Right lobe of liver (tissue), 4 donors: ENCODE results near the gene ZNF326.

Source experiments
- POLR2A ChIP-seq: fragments of 450-650 bp; IDR thresholded peaks from one replicate; pipeline ENCODE4 v1.6.1; 2017; ENCODE audit warnings: antibody characterized with exemption, mild to moderate bottlenecking
- TF ChIP-seq, protein P1 (sequence below), 4 donors: fragments of 200-600 bp in 3 of 4; fragments of 450-650 bp in 1 of 4; IDR thresholded peaks; one replicate each; pipeline versions ENCODE4 v1.5.1 to v1.8.0; 2016 to 2022; ENCODE audit warnings: antibody characterized with exemption in 4 of 4, mild to moderate bottlenecking in 2 of 4
- donor health status: DM: no; HTN: no; CAD: no.
- donor health status: DM: no; HTN: no; CAD: no.
- donor health status: DM: no; HTN: yes; CAD: no.

DNA sequence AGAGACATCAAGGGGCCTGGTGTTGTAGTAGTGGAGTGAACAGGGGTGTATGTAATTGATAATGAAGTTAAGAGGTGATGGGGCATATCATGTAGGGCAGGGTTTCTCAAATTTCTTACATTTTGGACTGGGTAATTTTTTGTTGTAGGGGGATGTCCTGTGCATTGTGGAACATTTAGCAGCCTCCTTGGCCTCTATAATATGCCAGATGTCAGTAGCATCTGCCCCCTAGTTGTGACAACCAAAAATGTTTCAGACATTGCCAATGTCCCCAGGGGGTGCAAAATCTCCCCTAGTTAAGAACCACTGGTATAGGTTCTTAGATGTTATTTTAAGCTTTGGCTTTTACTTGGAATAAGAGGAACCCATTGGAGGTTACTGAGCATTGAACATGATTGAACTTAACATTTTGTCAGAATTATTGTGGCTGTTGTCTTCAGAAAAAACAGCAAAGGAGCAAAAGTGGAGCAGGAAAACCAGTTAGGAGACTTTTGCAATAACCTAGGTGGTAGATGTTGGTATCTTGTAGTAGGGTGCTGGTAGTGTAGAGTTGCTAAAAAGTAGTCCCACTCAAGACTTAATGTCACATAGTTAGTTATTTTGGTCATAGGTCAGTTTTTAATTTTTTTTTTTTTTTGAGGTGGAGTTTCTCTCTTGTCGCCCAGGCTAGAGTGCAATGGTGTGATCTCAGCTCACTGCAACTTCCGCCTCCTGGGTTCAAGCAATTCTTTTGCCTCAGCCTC lies 6.2 kb downstream of the ZNF326 start:
- TF ChIP-seq, protein P1, sequence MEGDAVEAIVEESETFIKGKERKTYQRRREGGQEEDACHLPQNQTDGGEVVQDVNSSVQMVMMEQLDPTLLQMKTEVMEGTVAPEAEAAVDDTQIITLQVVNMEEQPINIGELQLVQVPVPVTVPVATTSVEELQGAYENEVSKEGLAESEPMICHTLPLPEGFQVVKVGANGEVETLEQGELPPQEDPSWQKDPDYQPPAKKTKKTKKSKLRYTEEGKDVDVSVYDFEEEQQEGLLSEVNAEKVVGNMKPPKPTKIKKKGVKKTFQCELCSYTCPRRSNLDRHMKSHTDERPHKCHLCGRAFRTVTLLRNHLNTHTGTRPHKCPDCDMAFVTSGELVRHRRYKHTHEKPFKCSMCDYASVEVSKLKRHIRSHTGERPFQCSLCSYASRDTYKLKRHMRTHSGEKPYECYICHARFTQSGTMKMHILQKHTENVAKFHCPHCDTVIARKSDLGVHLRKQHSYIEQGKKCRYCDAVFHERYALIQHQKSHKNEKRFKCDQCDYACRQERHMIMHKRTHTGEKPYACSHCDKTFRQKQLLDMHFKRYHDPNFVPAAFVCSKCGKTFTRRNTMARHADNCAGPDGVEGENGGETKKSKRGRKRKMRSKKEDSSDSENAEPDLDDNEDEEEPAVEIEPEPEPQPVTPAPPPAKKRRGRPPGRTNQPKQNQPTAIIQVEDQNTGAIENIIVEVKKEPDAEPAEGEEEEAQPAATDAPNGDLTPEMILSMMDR (IDR thresholded peaks at IDR 0.05) = no peak
- TF ChIP-seq POLR2A = no peak
